HG03159 (cell line): ENCODE measurements around the gene ZNHIT2.

Source experiments
- ATAC-seq: cut with Tn5 transposase; IDR thresholded peaks from one replicate; pipeline ENCODE4 v1.9.1; 2021; ENCODE audit warnings: mild to moderate bottlenecking, moderate library complexity; ENCODE audit not compliant: unreplicated experiment

The ZNHIT2 gene

GRCh38 chr11:65078786-65079342 is 38.6 kb downstream of the ZNHIT2 start:
- no peak for ATAC-seq

- no peak for ATAC-seq
These were observed 39.4 kb downstream of the ZNHIT2 start for GRCh38 chr11:65078151-65078550.

GRCh38 chr11:65077451-65077850 is 40.0 kb downstream of the ZNHIT2 start:
- ATAC-seq, result no peak

- ATAC-seq, result no peak
These were observed 44.9 kb downstream of the ZNHIT2 start for GRCh38 chr11:65072631-65072966.

GRCh38 chr11:65071907-65072630 is 45.4 kb downstream of the ZNHIT2 start:
- ATAC-seq, result no peak

- no peak for ATAC-seq
These were observed 48.3 kb downstream of the ZNHIT2 start for GRCh38 chr11:65069217-65069616.

GRCh38 chr11:65067446-65067845 is 50.1 kb downstream of the ZNHIT2 start:
- ATAC-seq, result no peak

- no peak for ATAC-seq
These were observed 50.7 kb downstream of the ZNHIT2 start for GRCh38 chr11:65066805-65067291.
